Heart right ventricle (tissue), 16 donors: ENCODE results near the gene ZFX. TPM values are rescaled to one million over a fixed set of nuclear protein-coding genes. Genes with fewer than 3 reads are reported as not detected.

Source experiments
- ATAC-seq, 8 donors: fragments of 200-7000 bp; cut with Tn5 transposase; one replicate each; pipeline ENCODE4 v1.9.1; 2020; ENCODE audit warnings: mild to moderate bottlenecking in 8 of 8, moderate library complexity in 8 of 8, moderate number of reproducible peaks in 1 of 8
- DNase-seq, 2 donors: peaks; one replicate each; pipeline ENCODE4 v3.0.0-alpha.2; 2020
- H3K27ac ChIP-seq, 10 donors: fragments of 200-600 bp; sonication (generic) in 2 of 10; one replicate each; pipeline versions ENCODE4 v1.5.0 to v1.8.0; 2020 to 2022; ENCODE audit warnings: mild to moderate bottlenecking in 3 of 10
- H3K27me3 ChIP-seq, 7 donors: fragments of 200-600 bp; one replicate each; pipeline ENCODE4 v1.8.0; 2021 to 2022; ENCODE audit warnings: mild to moderate bottlenecking in 2 of 7
- H3K36me3 ChIP-seq, 9 donors: fragments of 200-600 bp; sonication (generic) in 1 of 9; one replicate each; pipeline versions ENCODE4 v1.5.0 to v1.8.0; 2020 to 2022; ENCODE audit warnings: mild to moderate bottlenecking in 2 of 9
- H3K4me1 ChIP-seq, 9 donors: fragments of 200-600 bp; sonication (generic) in 1 of 9; one replicate each; pipeline versions ENCODE4 v1.5.0 to v1.8.0; 2020 to 2022; ENCODE audit warnings: mild to moderate bottlenecking in 4 of 9
- H3K4me3 ChIP-seq, 10 donors: fragments of 200-600 bp; sonication (generic) in 2 of 10; one replicate each; pipeline versions ENCODE4 v1.5.0 to v1.8.0; 2020 to 2022; ENCODE audit warnings: mild to moderate bottlenecking in 7 of 10, moderate library complexity in 2 of 10
- H3K9me3 ChIP-seq, 11 donors: fragments of 200-600 bp in 10 of 11; sonication (generic) in 2 of 11; one replicate each; pipeline versions ENCODE4 v1.5.0 to v1.8.0; 2013 to 2022; ENCODE audit warnings: mild to moderate bottlenecking in 2 of 11, control low read depth in 1 of 11, moderate library complexity in 1 of 11
- WGBS, 2 donors: extraction: QIAGEN DNeasy Blood & Tissue Kit; methylation state at CpG; one replicate each; pipeline ENCODE4 v1.1.7; 2013; ENCODE audit warnings: inconsistent platforms in 1 of 2; 5-methylcytosine and 5-hydroxymethylcytosine counted together
- intact Hi-C, 10 donors: fragments of 100-400 bp; cut with DNase I; formaldehyde crosslinking; loops; one replicate each; pipeline versions ENCODE4 v1.11.1 to v1.14.2; 2022
- polyA plus RNA-seq, 2 donors: library from polyadenylated mRNA; stranded (reverse); fragments of 200-250 nt; gene quantifications; one replicate each; pipeline ENCODE4 v1.2.3, GENCODE V29; 2013
- total RNA-seq, 10 donors: library from RNA; stranded (reverse); fragmentation: NEBNext Ultra II Directional in 3 of 10; extraction: Animal tissue kit (Norgen Biotek cat#: 25700) in 3 of 10; gene quantifications; one replicate each; pipeline versions ENCODE4 v1.2.1 to v1.2.4, GENCODE V29; 2021 to 2023
- TF ChIP-seq, protein P1 (sequence below), 9 donors: fragments of 200-600 bp; sonication (generic) in 2 of 9; IDR thresholded peaks; one replicate each; pipeline versions ENCODE4 v1.5.0 to v1.8.0; 2021 to 2022; ENCODE audit warnings: antibody characterized with exemption in 9 of 9, mild to moderate bottlenecking in 5 of 9, moderate library complexity in 1 of 9
- donor health status: Arrhythmogenic right ventricular cardiomyopathy.
- donor health status: ischemic (EF 13 %, LVEDD 7.1; RV severe dilation, severe dysfunction).
- donor health status: healthy with polysubstance abuse.
- donor health status: DM: no; HTN: yes; CAD: no.
- donor health status: DM: no; HTN: no; CAD: no.
- donor health status: ischemic (EF 25% LVEDD 6.9; RV normal size, moderate dysfunction).
- donor health status: ischemic (EF 25% LVEDD 5.7; RV mildly dilated, moderate dysfunction).
- donor health status: healthy.
- donor health status: DM: yes; HTN: yes; CAD: no.
- donor health status: Ischemic cardiomyopathy.
- donor health status: ischemic (EF 35%, LVEDD 5.7; RV mildly dilated, moderate dysfunction).
- donor health status: nonischemic (EF 11% LVEDD 7.7; RV severe dilation, severe dysfunction).
- donor health status: DM: yes; HTN: yes; CAD: no.
- donor health status: PGD.
- donor health status: ischemic (EF 29% LVEDD 5.4; RV normal size, mild dysfunction).
- donor health status: nonischemic (EF 23%, LVEDD 6.1; RV moderate dilation, normal function).

ZFX gene
- total and polyA plus RNA-seq, 12 donors = 3.2 to 57.6 (median 37.1) TPM

DNA sequence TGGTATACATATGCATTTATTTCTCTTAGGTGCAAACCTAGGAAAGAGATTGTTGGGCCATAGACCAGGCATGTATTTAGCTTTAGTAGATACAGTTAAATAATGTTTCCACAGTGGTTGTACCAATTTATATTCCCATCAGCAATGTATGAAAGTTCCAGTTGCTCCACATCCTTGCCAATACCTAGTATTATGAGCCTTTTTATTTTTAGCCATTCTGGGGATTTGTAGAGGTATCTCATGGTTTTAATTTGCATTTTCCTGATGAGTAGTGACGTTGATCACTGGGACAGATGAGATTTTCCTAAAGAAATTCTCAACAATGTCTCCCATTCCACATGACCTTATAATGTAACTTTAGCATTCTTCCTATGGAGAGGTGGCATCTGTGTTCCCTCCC is 107.5 kb downstream of the ZFX start:
- 74 to 100% methylated on average over 1 of the region's 1 CpG for WGBS, 2 donors
- no peak for DNase-seq
- Histone ChIP-seq H3K27ac (no peak overlapping the region), H3K9me3 (peaks cover 0 to 3% (median 0%) of the 10 kb centered on the region in 11 donors), H3K4me1 (peaks cover 0 to 9% (median 0%) of the 10 kb centered on the region in 9 donors), H3K36me3 (no peaks in the 10 kb centered on the region), H3K4me3 (no peak overlapping the region), H3K27me3 (peaks cover 0 to 85% (median 0%) of the 10 kb centered on the region in 7 donors)
- ATAC-seq = no peak
- TF ChIP-seq, protein P1, sequence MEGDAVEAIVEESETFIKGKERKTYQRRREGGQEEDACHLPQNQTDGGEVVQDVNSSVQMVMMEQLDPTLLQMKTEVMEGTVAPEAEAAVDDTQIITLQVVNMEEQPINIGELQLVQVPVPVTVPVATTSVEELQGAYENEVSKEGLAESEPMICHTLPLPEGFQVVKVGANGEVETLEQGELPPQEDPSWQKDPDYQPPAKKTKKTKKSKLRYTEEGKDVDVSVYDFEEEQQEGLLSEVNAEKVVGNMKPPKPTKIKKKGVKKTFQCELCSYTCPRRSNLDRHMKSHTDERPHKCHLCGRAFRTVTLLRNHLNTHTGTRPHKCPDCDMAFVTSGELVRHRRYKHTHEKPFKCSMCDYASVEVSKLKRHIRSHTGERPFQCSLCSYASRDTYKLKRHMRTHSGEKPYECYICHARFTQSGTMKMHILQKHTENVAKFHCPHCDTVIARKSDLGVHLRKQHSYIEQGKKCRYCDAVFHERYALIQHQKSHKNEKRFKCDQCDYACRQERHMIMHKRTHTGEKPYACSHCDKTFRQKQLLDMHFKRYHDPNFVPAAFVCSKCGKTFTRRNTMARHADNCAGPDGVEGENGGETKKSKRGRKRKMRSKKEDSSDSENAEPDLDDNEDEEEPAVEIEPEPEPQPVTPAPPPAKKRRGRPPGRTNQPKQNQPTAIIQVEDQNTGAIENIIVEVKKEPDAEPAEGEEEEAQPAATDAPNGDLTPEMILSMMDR (IDR thresholded peaks at IDR 0.05) = no peak
- intact Hi-C loops = no loop called here

DNA sequence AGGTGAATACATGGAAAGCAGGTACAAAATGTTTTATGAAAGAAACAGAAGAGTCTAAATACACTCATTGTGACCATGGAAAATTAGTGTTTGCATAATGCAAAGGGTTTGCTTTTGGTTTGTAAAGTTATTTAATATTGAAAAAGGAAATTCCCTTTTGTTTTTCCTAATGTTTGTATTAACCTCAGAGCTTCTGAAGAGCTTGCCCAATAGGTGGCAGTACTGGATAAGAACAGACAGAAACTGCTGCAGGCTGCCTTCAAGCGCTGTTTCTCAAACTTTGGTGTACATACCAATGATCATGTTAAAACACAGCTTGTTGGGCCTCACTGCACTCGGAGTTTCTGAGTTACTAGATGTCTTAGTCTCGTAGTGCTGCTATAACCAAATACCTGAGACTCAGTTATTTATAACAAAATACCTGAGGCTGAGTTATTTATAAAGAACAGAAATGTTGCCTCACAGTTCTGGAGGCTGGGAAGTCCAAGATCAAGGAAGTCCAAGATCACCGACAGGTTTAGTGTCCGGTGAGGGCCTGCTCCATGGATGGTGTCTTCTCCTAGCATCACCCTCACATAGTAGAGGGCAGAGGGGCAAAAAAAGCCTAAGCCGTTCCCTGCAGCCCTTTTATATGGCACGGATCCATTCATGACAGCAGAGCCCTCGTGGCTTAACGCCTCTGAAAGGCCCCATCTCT is 110.2 kb downstream of the ZFX start:
- TF ChIP-seq, protein P1 (IDR thresholded peaks at IDR 0.05) = peak in 8 of 9 donors; percentile 14 to 64 (median 56)
- peaks cover 0 to 3% (median 0%) of the 10 kb centered on the region in 11 donors for H3K9me3 ChIP-seq
- intact Hi-C loops = loop anchor here in 2 of 10 donors (5.0 kb wide), 2 partner anchors 113 to 238 kb away; no protein-coding TSS in a partner anchor
- H3K27ac ChIP-seq = no peak overlapping the region
- peaks cover 0 to 77% (median 0%) of the 10 kb centered on the region in 7 donors for H3K27me3 ChIP-seq
- H3K4me3 ChIP-seq = no peak overlapping the region
- H3K4me1 ChIP-seq = peaks cover 0 to 9% (median 0%) of the 10 kb centered on the region in 9 donors
- no peaks in the 10 kb centered on the region for H3K36me3 ChIP-seq
- DNase-seq (peak in 1 of 2 donors; percentile 20), ATAC-seq (peak in 3 of 8 donors; percentile 47 to 58 (median 52))
- WGBS, 2 donors = 79 to 84% methylated on average over 9 of the region's 9 CpGs

DNA sequence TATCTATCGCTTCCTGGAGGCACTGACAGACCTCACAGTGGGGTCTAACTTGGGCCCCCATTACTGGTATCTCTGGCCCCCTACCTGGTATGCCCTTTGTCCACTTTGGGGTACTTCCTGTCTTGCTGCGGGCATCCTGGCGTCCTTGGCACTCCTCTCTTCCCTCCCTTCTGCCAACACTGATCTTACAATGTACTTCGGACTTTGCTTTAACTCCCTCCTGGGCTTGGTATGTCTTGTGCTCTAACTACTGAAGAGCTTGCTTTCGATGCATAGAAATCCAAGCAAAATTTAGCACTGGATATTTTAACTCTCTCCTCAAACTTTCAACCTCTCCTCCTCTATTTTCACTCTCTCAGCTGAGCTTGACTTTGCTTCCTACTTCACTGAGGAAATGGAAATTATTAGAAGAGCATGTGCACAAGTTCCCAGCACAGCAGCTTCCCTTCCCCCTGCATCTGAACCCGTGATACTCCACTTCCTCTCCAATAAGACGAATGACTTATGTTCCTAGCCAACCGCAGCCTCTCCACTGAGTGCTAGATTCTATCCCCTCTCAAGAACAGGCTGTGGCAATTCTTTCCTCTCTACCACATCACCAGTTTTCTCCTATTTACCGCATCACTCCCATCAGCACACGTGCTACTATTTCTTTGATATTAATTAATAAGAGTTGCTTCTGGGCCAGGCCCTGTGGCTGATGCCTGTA is 111.5 kb downstream of the ZFX start:
- TF ChIP-seq, protein P1 (IDR thresholded peaks at IDR 0.05) = no peak
- Histone ChIP-seq H3K36me3 (no peaks in the 10 kb centered on the region), H3K27ac (peak overlapping the region in 5 of 10 donors; percentile 34 to 75 (median 56)), H3K27me3 (peaks cover 0 to 75% (median 0%) of the 10 kb centered on the region in 7 donors), H3K4me3 (no peak overlapping the region), H3K4me1 (peaks cover 0 to 9% (median 0%) of the 10 kb centered on the region in 9 donors), H3K9me3 (peaks cover 0 to 3% (median 0%) of the 10 kb centered on the region in 11 donors)
- intact Hi-C loops = loop anchor here in 2 of 10 donors (5.0 kb wide), 2 partner anchors 111 to 236 kb away; no protein-coding TSS in a partner anchor
- ATAC-seq = peak in 6 of 8 donors; percentile 53 to 81 (median 72)
- DNase-seq = peak in 1 of 2 donors; percentile 27
- WGBS, 2 donors = 55 to 59% methylated on average over 10 of the region's 10 CpGs

DNA sequence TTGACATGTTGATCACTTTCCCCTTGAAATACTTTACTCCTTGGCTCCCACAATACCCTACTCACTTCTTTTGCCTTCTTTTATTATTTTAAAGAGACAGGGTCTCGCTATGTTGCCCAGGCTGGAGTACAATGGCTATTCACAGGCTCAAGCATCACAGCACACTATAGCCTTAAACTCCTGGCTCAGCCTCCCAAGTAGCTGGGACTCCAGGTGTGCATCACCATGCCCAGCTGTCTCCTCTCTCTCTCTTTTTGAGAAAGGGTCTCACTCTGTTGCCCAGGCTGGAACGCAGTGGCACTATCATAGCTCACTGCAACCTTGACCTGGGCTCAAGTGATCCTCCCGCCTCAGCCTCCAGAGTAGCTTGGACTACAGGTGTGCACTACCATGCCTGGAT is 112.8 kb downstream of the ZFX start:
- Histone ChIP-seq H3K27me3 (peaks cover 0 to 74% (median 0%) of the 10 kb centered on the region in 7 donors), H3K27ac (no peak overlapping the region), H3K36me3 (no peaks in the 10 kb centered on the region), H3K4me1 (peaks cover 0 to 9% (median 0%) of the 10 kb centered on the region in 9 donors), H3K9me3 (no peaks in the 10 kb centered on the region), H3K4me3 (no peak overlapping the region)
- DNase-seq (no peak), ATAC-seq (no peak)
- TF ChIP-seq, protein P1 (IDR thresholded peaks at IDR 0.05) = no peak
- WGBS, 2 donors = 99 to 100% methylated on average over 3 of the region's 3 CpGs
- intact Hi-C loops = loop anchor here in 2 of 10 donors (5.0 kb wide), 2 partner anchors 110 to 235 kb away; no protein-coding TSS in a partner anchor
